Adrenal gland (tissue), 5 donors: Measurements from ENCODE around the gene NELFB.
A peak's percentile ranks its signal among the peaks of the same experiment; 100 is the strongest.

Experiments used
- POLR2A ChIP-seq, 2 donors: fragments of 450-650 bp; IDR thresholded peaks; one replicate each; pipeline ENCODE4 v1.6.1; 2017; ENCODE audit warnings: antibody characterized with exemption in 2 of 2, mild to moderate bottlenecking in 2 of 2, moderate library complexity in 1 of 2
- TF ChIP-seq, protein P1 (sequence below), 6 experiments: fragments of 450-650 bp in 4 of 6; fragments of 200-600 bp in 2 of 6; sonication (generic) in 1 of 6; IDR thresholded peaks; 1 replicate in 5 of 6; 2 replicates in 1 of 6; pipeline versions ENCODE4 v1.5.1 to v1.8.0; 2016 to 2021; ENCODE audit warnings: antibody characterized with exemption in 6 of 6, mild to moderate bottlenecking in 2 of 6, moderate library complexity in 1 of 6
- donor health status: DM: no; HTN: no; CAD: no.

DNA sequence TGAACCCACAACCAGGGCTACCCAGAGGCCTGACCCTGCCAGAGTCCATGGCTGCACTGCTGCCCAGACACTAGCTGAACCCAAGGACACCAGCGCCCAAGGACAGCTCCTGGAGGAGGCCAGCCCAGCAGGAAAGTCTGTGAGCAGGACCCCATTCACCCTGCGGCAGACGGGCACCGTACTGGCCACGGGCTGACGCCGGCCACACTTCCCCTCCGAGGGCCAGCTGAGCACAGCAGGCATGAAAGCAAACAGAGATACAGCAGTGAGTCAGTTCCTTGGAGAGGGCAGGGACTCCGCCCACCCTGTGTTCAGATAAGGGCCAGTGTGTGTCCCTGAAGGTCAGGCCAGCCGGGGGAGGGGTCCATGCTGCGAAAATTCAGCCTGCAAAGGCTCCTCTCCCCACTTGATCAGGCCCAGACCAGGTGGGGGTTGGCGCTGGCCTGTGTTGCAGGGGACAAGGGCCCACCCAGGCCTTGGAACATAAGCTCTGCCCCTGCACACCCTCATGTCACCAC is 36.3 kb upstream of the NELFB start:
- TF ChIP-seq, protein P1, sequence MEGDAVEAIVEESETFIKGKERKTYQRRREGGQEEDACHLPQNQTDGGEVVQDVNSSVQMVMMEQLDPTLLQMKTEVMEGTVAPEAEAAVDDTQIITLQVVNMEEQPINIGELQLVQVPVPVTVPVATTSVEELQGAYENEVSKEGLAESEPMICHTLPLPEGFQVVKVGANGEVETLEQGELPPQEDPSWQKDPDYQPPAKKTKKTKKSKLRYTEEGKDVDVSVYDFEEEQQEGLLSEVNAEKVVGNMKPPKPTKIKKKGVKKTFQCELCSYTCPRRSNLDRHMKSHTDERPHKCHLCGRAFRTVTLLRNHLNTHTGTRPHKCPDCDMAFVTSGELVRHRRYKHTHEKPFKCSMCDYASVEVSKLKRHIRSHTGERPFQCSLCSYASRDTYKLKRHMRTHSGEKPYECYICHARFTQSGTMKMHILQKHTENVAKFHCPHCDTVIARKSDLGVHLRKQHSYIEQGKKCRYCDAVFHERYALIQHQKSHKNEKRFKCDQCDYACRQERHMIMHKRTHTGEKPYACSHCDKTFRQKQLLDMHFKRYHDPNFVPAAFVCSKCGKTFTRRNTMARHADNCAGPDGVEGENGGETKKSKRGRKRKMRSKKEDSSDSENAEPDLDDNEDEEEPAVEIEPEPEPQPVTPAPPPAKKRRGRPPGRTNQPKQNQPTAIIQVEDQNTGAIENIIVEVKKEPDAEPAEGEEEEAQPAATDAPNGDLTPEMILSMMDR (IDR thresholded peaks at IDR 0.05) = no peak
- TF ChIP-seq POLR2A (IDR thresholded peaks at IDR 0.05) = peak in 1 of 2 donors; percentile 81
